ENCODE measurements around the gene R3HDM2.

Gene R3HDM2

GRCh38 chr12:57473886-57474285 is 43.0 kb upstream of the R3HDM2 start:
- 80 to 93% methylated on average over 1 to 2 of the region's 5 CpGs for WGBS, 2 experiments (ENCODE audit: insufficient coverage in 2 of 2)
- H3K4me3 ChIP-seq (ENCODE audit: extremely low read depth, insufficient read depth, low read length, poor library complexity, severe bottlenecking): no peak overlapping the region
- peaks cover 25% of the 10 kb centered on the region for H3K4me1 ChIP-seq (ENCODE audit: control insufficient read depth, insufficient read depth, low read length, poor library complexity, severe bottlenecking)
- no peak overlapping the region for H3K27ac ChIP-seq (ENCODE audit: low read depth, low read length, severe bottlenecking)
- no peaks in the 10 kb centered on the region for H3K9me3 ChIP-seq (ENCODE audit: control insufficient read depth, low read length)
- H3K36me3 ChIP-seq (ENCODE audit: control insufficient read depth, insufficient read depth, low read length): no peaks in the 10 kb centered on the region

DNA sequence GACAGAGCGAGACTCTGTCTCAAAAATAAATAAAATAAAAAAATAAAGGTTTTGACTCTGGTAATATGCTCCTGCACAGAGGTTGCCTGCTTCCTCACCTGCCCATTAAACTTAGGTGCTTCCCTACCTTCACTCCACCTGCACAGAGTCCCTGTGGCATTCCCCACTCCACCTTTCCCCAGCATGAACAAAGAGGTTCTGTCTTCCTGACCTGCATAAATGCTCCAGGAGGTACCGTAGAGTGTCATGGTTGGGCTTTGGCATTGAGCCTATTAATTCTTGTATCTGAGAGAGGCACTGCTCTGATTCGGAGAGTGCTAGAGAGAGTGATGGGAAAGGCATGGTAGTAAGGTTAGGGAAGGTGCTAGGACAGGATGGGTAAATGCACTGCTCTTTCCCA is 42.5 kb upstream of the R3HDM2 start:
- Histone ChIP-seq H3K4me3 (ENCODE audit: extremely low read depth, insufficient read depth, low read length, poor library complexity, severe bottlenecking) (no peak overlapping the region), H3K36me3 (ENCODE audit: control insufficient read depth, insufficient read depth, low read length) (no peaks in the 10 kb centered on the region), H3K4me1 (ENCODE audit: control insufficient read depth, insufficient read depth, low read length, poor library complexity, severe bottlenecking) (peaks cover 21% of the 10 kb centered on the region), H3K27ac (ENCODE audit: low read depth, low read length, severe bottlenecking) (no peak overlapping the region), H3K9me3 (ENCODE audit: control insufficient read depth, low read length) (no peaks in the 10 kb centered on the region)
- 88 to 92% methylated on average over 2 of the region's 3 CpGs for WGBS, 2 experiments (ENCODE audit: insufficient coverage in 2 of 2)

GRCh38 chr12:57472391-57472790 is 41.5 kb upstream of the R3HDM2 start:
- Histone ChIP-seq H3K9me3 (ENCODE audit: control insufficient read depth, low read length) (no peaks in the 10 kb centered on the region), H3K36me3 (ENCODE audit: control insufficient read depth, insufficient read depth, low read length) (no peaks in the 10 kb centered on the region), H3K4me1 (ENCODE audit: control insufficient read depth, insufficient read depth, low read length, poor library complexity, severe bottlenecking) (peaks cover 13% of the 10 kb centered on the region), H3K4me3 (ENCODE audit: extremely low read depth, insufficient read depth, low read length, poor library complexity, severe bottlenecking) (no peak overlapping the region), H3K27ac (ENCODE audit: low read depth, low read length, severe bottlenecking) (no peak overlapping the region)
- 93% methylated on average over 2 of the region's 3 CpGs; no CpG with 5 or more reads in 1 of the 2 experiments for WGBS, 2 experiments (ENCODE audit: insufficient coverage in 2 of 2)

DNA sequence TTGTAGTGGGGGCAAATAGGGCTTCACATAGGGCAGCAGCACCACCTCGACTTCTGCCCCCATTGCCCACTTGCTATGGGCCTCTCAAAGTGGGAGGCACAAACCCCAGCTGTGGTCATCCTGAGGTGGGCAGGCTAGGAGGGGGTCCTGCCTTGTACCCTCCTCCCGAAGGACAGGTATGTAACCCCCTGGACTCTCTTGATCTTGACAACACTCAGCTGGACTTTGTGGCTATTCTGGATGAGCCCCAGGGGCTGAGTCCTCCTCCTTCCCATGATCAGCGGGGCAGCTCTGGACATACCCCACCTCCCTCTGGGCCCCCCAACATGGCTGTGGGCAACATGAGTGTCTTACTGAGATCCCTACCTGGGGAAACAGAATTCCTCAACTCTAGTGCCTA is 40.8 kb upstream of the R3HDM2 start:
- Histone ChIP-seq H3K4me3 (ENCODE audit: extremely low read depth, insufficient read depth, low read length, poor library complexity, severe bottlenecking) (no peak overlapping the region), H3K27ac (ENCODE audit: low read depth, low read length, severe bottlenecking) (no peak overlapping the region), H3K9me3 (ENCODE audit: control insufficient read depth, low read length) (no peaks in the 10 kb centered on the region), H3K4me1 (ENCODE audit: control insufficient read depth, insufficient read depth, low read length, poor library complexity, severe bottlenecking) (peaks cover 8% of the 10 kb centered on the region), H3K36me3 (ENCODE audit: control insufficient read depth, insufficient read depth, low read length) (no peaks in the 10 kb centered on the region)
- 80 to 100% methylated on average over 3 of the region's 3 CpGs for WGBS, 2 experiments (ENCODE audit: insufficient coverage in 2 of 2)

- 74 to 83% methylated on average over 2 to 3 of the region's 4 CpGs for WGBS, 2 experiments (ENCODE audit: insufficient coverage in 2 of 2)
- peaks cover 4% of the 10 kb centered on the region for H3K4me1 ChIP-seq (ENCODE audit: control insufficient read depth, insufficient read depth, low read length, poor library complexity, severe bottlenecking)
- H3K9me3 ChIP-seq (ENCODE audit: control insufficient read depth, low read length): no peaks in the 10 kb centered on the region
- H3K27ac ChIP-seq (ENCODE audit: low read depth, low read length, severe bottlenecking): no peak overlapping the region
- no peaks in the 10 kb centered on the region for H3K36me3 ChIP-seq (ENCODE audit: control insufficient read depth, insufficient read depth, low read length)
- no peak overlapping the region for H3K4me3 ChIP-seq (ENCODE audit: extremely low read depth, insufficient read depth, low read length, poor library complexity, severe bottlenecking)
Measured at GRCh38 chr12:57470970-57471656, 40.3 kb upstream of the R3HDM2 start.

DNA sequence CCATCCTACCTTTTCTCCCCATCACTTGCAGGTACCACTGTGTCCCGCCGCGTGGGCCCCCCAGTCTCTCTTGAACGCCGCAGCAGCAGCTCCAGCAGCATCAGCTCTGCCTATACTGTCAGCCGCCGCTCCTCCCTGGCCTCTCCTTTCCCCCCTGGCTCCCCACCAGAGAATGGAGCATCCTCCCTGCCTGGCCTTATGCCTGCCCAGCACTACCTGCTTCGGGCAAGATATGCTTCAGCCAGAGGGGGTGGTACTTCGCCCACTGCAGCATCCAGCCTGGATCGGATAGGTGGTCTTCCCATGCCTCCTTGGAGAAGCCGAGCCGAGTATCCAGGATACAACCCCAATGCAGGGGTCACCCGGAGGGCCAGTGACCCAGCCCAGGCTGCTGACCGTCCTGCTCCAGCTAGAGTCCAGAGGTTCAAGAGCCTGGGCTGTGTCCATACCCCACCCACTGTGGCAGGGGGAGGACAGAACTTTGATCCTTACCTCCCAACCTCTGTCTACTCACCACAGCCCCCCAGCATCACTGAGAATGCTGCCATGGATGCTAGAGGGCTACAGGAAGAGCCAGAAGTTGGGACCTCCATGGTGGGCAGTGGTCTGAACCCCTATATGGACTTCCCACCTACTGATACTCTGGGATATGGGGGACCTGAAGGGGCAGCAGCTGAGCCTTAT is 39.6 kb upstream of the R3HDM2 start:
- Histone ChIP-seq H3K9me3 (ENCODE audit: control insufficient read depth, low read length) (no peaks in the 10 kb centered on the region), H3K27ac (ENCODE audit: low read depth, low read length, severe bottlenecking) (no peak overlapping the region), H3K36me3 (ENCODE audit: control insufficient read depth, insufficient read depth, low read length) (no peaks in the 10 kb centered on the region), H3K4me1 (ENCODE audit: control insufficient read depth, insufficient read depth, low read length, poor library complexity, severe bottlenecking) (peaks cover 2% of the 10 kb centered on the region), H3K4me3 (ENCODE audit: extremely low read depth, insufficient read depth, low read length, poor library complexity, severe bottlenecking) (no peak overlapping the region)
- whole genome bisulfite sequencing, 2 experiments (ENCODE audit: insufficient coverage in 2 of 2): 95 to 100% methylated on average over 14 of the region's 14 CpGs

- Histone ChIP-seq H3K4me3 (ENCODE audit: extremely low read depth, insufficient read depth, low read length, poor library complexity, severe bottlenecking) (no peak overlapping the region), H3K9me3 (ENCODE audit: control insufficient read depth, low read length) (no peaks in the 10 kb centered on the region), H3K36me3 (ENCODE audit: control insufficient read depth, insufficient read depth, low read length) (no peaks in the 10 kb centered on the region), H3K4me1 (ENCODE audit: control insufficient read depth, insufficient read depth, low read length, poor library complexity, severe bottlenecking) (no peaks in the 10 kb centered on the region), H3K27ac (ENCODE audit: low read depth, low read length, severe bottlenecking) (no peak overlapping the region)
- 92 to 95% methylated on average over 7 to 10 of the region's 10 CpGs for WGBS, 2 experiments (ENCODE audit: insufficient coverage in 2 of 2)
Measured at GRCh38 chr12:57469296-57470164, 38.7 kb upstream of the R3HDM2 start.

DNA sequence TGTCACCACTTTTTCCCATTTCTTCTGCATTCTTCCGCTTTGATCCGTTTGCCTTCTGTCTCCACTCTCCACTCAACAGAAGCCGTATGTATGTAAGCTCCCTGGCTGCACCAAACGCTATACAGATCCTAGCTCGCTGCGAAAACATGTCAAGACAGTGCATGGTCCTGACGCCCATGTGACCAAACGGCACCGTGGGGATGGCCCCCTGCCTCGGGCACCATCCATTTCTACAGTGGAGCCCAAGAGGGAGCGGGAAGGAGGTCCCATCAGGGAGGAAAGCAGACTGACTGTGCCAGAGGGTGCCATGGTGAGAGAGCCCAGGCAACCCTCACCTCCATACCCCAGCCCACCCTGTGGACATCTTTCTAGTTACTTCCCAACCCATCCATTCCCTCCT is 37.1 kb upstream of the R3HDM2 start:
- H3K9me3 ChIP-seq (ENCODE audit: control insufficient read depth, low read length): no peaks in the 10 kb centered on the region
- H3K4me3 ChIP-seq (ENCODE audit: extremely low read depth, insufficient read depth, low read length, poor library complexity, severe bottlenecking): no peak overlapping the region
- 90 to 97% methylated on average over 11 of the region's 11 CpGs for WGBS, 2 experiments (ENCODE audit: insufficient coverage in 2 of 2)
- no peak overlapping the region for H3K27ac ChIP-seq (ENCODE audit: low read depth, low read length, severe bottlenecking)
- no peaks in the 10 kb centered on the region for H3K4me1 ChIP-seq (ENCODE audit: control insufficient read depth, insufficient read depth, low read length, poor library complexity, severe bottlenecking)
- no peaks in the 10 kb centered on the region for H3K36me3 ChIP-seq (ENCODE audit: control insufficient read depth, insufficient read depth, low read length)

- no peaks in the 10 kb centered on the region for H3K9me3 ChIP-seq (ENCODE audit: control insufficient read depth, low read length)
- H3K27ac ChIP-seq (ENCODE audit: low read depth, low read length, severe bottlenecking): no peak overlapping the region
- 91 to 93% methylated on average over 12 of the region's 12 CpGs for WGBS, 2 experiments (ENCODE audit: insufficient coverage in 2 of 2)
- no peaks in the 10 kb centered on the region for H3K36me3 ChIP-seq (ENCODE audit: control insufficient read depth, insufficient read depth, low read length)
- H3K4me3 ChIP-seq (ENCODE audit: extremely low read depth, insufficient read depth, low read length, poor library complexity, severe bottlenecking): no peak overlapping the region
- no peaks in the 10 kb centered on the region for H3K4me1 ChIP-seq (ENCODE audit: control insufficient read depth, insufficient read depth, low read length, poor library complexity, severe bottlenecking)
Measured at GRCh38 chr12:57467212-57467874, 36.5 kb upstream of the R3HDM2 start.

DNA sequence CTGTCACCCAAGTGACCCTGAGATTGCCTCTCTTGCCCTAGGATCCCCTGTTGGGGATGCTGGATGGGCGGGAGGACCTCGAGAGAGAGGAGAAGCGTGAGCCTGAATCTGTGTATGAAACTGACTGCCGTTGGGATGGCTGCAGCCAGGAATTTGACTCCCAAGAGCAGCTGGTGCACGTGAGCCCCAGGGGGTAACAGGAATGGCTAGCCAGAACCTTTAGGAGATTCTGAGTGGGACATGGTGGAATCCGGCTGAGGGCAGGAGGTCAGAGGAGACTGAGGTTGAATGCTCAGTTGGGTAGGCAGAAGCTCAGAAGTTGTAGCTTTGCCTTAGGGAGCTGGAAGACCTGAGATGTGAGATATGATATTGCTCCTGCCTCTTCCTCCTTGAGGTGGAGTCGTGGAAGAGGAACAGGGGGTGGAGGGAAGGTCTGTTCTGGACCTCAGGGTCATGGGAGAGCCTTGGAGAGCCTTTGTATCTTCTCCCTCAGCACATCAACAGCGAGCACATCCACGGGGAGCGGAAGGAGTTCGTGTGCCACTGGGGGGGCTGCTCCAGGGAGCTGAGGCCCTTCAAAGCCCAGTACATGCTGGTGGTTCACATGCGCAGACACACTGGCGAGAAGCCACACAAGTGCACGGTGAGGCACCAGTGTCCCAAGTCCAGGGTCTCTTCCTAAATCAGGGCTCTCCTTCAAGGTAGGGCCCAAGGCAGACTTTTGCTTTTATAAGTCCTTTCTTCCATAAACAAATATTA is 35.1 kb upstream of the R3HDM2 start:
- 91 to 96% methylated on average over 13 of the region's 14 CpGs for WGBS, 2 experiments (ENCODE audit: insufficient coverage in 2 of 2)
- H3K27ac ChIP-seq (ENCODE audit: low read depth, low read length, severe bottlenecking): no peak overlapping the region
- no peaks in the 10 kb centered on the region for H3K9me3 ChIP-seq (ENCODE audit: control insufficient read depth, low read length)
- no peaks in the 10 kb centered on the region for H3K36me3 ChIP-seq (ENCODE audit: control insufficient read depth, insufficient read depth, low read length)
- no peak overlapping the region for H3K4me3 ChIP-seq (ENCODE audit: extremely low read depth, insufficient read depth, low read length, poor library complexity, severe bottlenecking)
- H3K4me1 ChIP-seq (ENCODE audit: control insufficient read depth, insufficient read depth, low read length, poor library complexity, severe bottlenecking): peaks cover 6% of the 10 kb centered on the region
